GM23338 (cell line): ENCODE measurements around the gene PSG7. TPM values are rescaled to one million over a fixed set of nuclear protein-coding genes. Genes with fewer than 3 reads are reported as not detected.
"Not testable (repeated sequence)": the region's sequence is repeated elsewhere in the genome, so short reads cannot be mapped to it uniquely, and the experiment has no call there.

Experiments
- ATAC-seq: fragments of 200-7000 bp; cut with Tn5 transposase; 3 replicates; pipeline ENCODE4 v1.9.1; 2020
- DNase-seq: peaks from one replicate; pipeline ENCODE4 v3.0.0-alpha.2; 2015; ENCODE audit warnings: low spot score
- H2AFZ ChIP-seq: fragments of 200-600 bp; sonication (generic); 2 replicates; pipeline ENCODE4 v1.8.0; 2016; ENCODE audit warnings: antibody characterized with exemption, mild to moderate bottlenecking, moderate library complexity
- H3F3A ChIP-seq: fragments of 200-600 bp; sonication (generic); replicated peaks from 2 replicates; pipeline ENCODE4 v1.8.0; 2017; ENCODE audit warnings: antibody characterized with exemption, mixed run types, low read depth
- H3K27ac ChIP-seq: fragments of 200-600 bp; sonication (generic); 2 replicates; pipeline ENCODE4 v1.6.1; 2016; ENCODE audit warnings: low read depth
- H3K27me3 ChIP-seq: fragments of 200-600 bp; sonication (generic); 2 replicates; pipeline ENCODE4 v1.8.0; 2016; ENCODE audit warnings: mild to moderate bottlenecking, mixed run types, moderate library complexity; ENCODE audit not compliant: insufficient read depth
- H3K36me3 ChIP-seq: fragments of 200-600 bp; sonication (generic); 2 replicates; pipeline ENCODE4 v1.8.0; 2016; ENCODE audit warnings: mild to moderate bottlenecking; ENCODE audit not compliant: insufficient read depth
- H3K4me1 ChIP-seq: fragments of 200-600 bp; sonication (generic); 2 replicates; pipeline ENCODE4 v1.8.0; 2016; ENCODE audit warnings: mild to moderate bottlenecking, moderate library complexity; ENCODE audit not compliant: insufficient read depth
- H3K4me2 ChIP-seq: fragments of 200-600 bp; sonication (generic); 2 replicates; pipeline ENCODE4 v1.7.1; 2017; ENCODE audit warnings: mixed run types
- H3K4me3 ChIP-seq: fragments of 200-600 bp; sonication (generic); 2 replicates; pipeline ENCODE4 v1.6.1; 2016; ENCODE audit warnings: mixed run types
- H3K79me2 ChIP-seq: fragments of 200-600 bp; sonication (generic); replicated peaks from 2 replicates; pipeline ENCODE4 v1.8.0; 2017; ENCODE audit warnings: mild to moderate bottlenecking; ENCODE audit not compliant: insufficient read depth
- H3K9me2 ChIP-seq: fragments of 200-600 bp; sonication (generic); 2 replicates; pipeline ENCODE4 v1.8.0; 2017; ENCODE audit not compliant: insufficient read depth
- H4K20me1 ChIP-seq: fragments of 200-600 bp; sonication (generic); replicated peaks from 2 replicates; pipeline ENCODE4 v1.8.0; 2017; ENCODE audit warnings: mild to moderate bottlenecking; ENCODE audit not compliant: insufficient read depth
- H3K27ac Mint-ChIP-seq: 2 replicates; pipeline ENCODE4 v1.8.0; 2020; ENCODE audit warnings: inconsistent platforms, mild to moderate bottlenecking, moderate library complexity, mixed read lengths
- H3K27me3 Mint-ChIP-seq: 3 replicates; pipeline ENCODE4 v1.8.0; 2022; ENCODE audit warnings: low read depth, mild to moderate bottlenecking, moderate library complexity, mixed read lengths, inconsistent platforms; ENCODE audit not compliant: insufficient read depth, poor library complexity
- H3K36me3 Mint-ChIP-seq: 3 replicates; pipeline ENCODE4 v1.8.0; 2021; ENCODE audit warnings: low read depth, mild to moderate bottlenecking, inconsistent platforms, moderate library complexity, mixed read lengths
- H3K4me1 Mint-ChIP-seq: 3 replicates; pipeline ENCODE4 v1.8.0; 2020; ENCODE audit warnings: mild to moderate bottlenecking, inconsistent platforms, mixed read lengths
- H3K4me3 Mint-ChIP-seq: 3 replicates; pipeline ENCODE4 v1.8.0; 2021; ENCODE audit warnings: moderate library complexity, mild to moderate bottlenecking, inconsistent platforms, mixed read lengths
- H3K9me3 Mint-ChIP-seq: 3 replicates; pipeline ENCODE4 v1.8.0; 2020; ENCODE audit warnings: moderate library complexity, mild to moderate bottlenecking, inconsistent platforms, mixed read lengths
- polyA plus RNA-seq: library from polyadenylated mRNA; unstranded; fragments of >200 nt; fragmentation: Nextera tagmentation; extraction: Ambion mirVana; gene quantifications from 2 replicates; pipeline ENCODE4 v1.2.1, GENCODE V29; 2016
- total RNA-seq: library from RNA; depleted of rRNA; stranded (reverse); fragments of >200 nt; shearing (Covaris generic); gene quantifications from 2 replicates; pipeline ENCODE4 v1.2.3, GENCODE V29; 2014

PSG7 gene
- total and polyA plus RNA-seq, 2 experiments from 2014 or later = not detected

DNA sequence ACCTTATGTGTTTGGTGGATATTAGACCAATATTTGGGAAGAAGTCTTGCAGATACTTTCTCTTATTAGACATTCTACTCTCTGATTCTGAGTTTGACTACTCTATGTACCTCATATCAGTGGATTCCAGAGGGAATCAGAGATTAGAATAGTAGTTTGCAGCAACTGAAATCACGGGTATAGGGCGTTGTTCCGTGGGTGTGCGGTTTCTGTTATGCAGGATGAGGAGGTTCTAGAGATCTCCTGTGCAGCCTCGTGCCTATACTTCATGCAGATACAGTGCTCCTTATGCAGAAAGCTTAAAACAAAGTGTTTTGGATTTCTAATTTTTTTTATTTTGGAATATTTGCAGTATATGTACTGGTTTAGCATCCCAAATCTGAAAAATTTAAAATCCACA is 25.3 kb downstream of the PSG7 start:
- H4K20me1 ChIP-seq, H3K4me1 ChIP-seq, H3K9me2 ChIP-seq, H3K27ac Mint-ChIP-seq, DNase-seq, H3K4me1 Mint-ChIP-seq, H2AFZ ChIP-seq, H3K4me3 ChIP-seq, H3K79me2 ChIP-seq, H3F3A ChIP-seq, H3K4me3 Mint-ChIP-seq, H3K27me3 ChIP-seq, H3K27me3 Mint-ChIP-seq, ATAC-seq, H3K4me2 ChIP-seq, H3K36me3 ChIP-seq, H3K27ac ChIP-seq: not testable (repeated sequence)
- Mint-ChIP-seq H3K9me3 (peaks cover 97% of the 10 kb centered on the region), H3K36me3 (peaks cover 20% of the 10 kb centered on the region; the same call in 2 of the 3 replicates)

- ATAC-seq, H2AFZ ChIP-seq, H3K4me2 ChIP-seq, H3K27ac ChIP-seq, H4K20me1 ChIP-seq, H3K79me2 ChIP-seq, H3K4me1 Mint-ChIP-seq, H3K4me1 ChIP-seq, H3K36me3 ChIP-seq, H3K4me3 ChIP-seq, H3K27me3 ChIP-seq, H3K27ac Mint-ChIP-seq, H3F3A ChIP-seq, DNase-seq, H3K27me3 Mint-ChIP-seq, H3K4me3 Mint-ChIP-seq, H3K9me2 ChIP-seq: not testable (repeated sequence)
- Mint-ChIP-seq H3K9me3 (peaks cover 89% of the 10 kb centered on the region), H3K36me3 (peaks cover 11% of the 10 kb centered on the region; the same call in 2 of the 3 replicates)
These were observed 30.8 kb downstream of the PSG7 start for GRCh38 chr19:42906162-42906561.

GRCh38 chr19:42900561-42900960 is 36.4 kb downstream of the PSG7 start:
- H3K36me3 ChIP-seq = not testable (repeated sequence)

GRCh38 chr19:42899674-42900073 is 37.3 kb downstream of the PSG7 start:
- H3K4me2 ChIP-seq = 0 out of 2 replicates have a peak overlapping the region, but pooled peaks have one; percentile 12
- H4K20me1 ChIP-seq = not testable (repeated sequence)
- H3K4me1 Mint-ChIP-seq = peaks cover 10% of the 10 kb centered on the region; the same call in 2 of the 3 replicates

More at GRCh38 chr19:42900561-42900960, 36.4 kb downstream of the PSG7 start:
- not testable (repeated sequence) for H3K27me3 ChIP-seq, H2AFZ ChIP-seq, H3K4me3 Mint-ChIP-seq, H3K4me1 ChIP-seq, ATAC-seq, H3K36me3 Mint-ChIP-seq, H3K27me3 Mint-ChIP-seq, H4K20me1 ChIP-seq, H3K9me2 ChIP-seq, H3K4me3 ChIP-seq, H3K79me2 ChIP-seq, H3F3A ChIP-seq
- Histone ChIP-seq H3K27ac (peak overlapping the region; percentile 56; the same call in 1 of the 2 replicates), H3K4me2 (peak overlapping the region; percentile 12; the same call in 1 of the 2 replicates)
- DNase-seq = peak; percentile 72
- peaks cover 91% of the 10 kb centered on the region for H3K9me3 Mint-ChIP-seq
- 0 out of 2 replicates have a peak overlapping the region, but pooled peaks have one; percentile 15 for H3K27ac Mint-ChIP-seq
- H3K4me1 Mint-ChIP-seq = peaks cover 10% of the 10 kb centered on the region; the same call in 2 of the 3 replicates

GRCh38 chr19:42899110-42899509 is 37.9 kb downstream of the PSG7 start:
- not testable (repeated sequence) for H3K9me2 ChIP-seq, H2AFZ ChIP-seq, H3K4me3 Mint-ChIP-seq, ATAC-seq, H3K36me3 ChIP-seq, H3K36me3 Mint-ChIP-seq, H4K20me1 ChIP-seq, H3K79me2 ChIP-seq, H3F3A ChIP-seq, H3K27ac Mint-ChIP-seq, H3K27me3 Mint-ChIP-seq, H3K4me3 ChIP-seq, H3K27me3 ChIP-seq, H3K4me1 ChIP-seq, DNase-seq
- peaks cover 94% of the 10 kb centered on the region for H3K9me3 Mint-ChIP-seq
- Histone ChIP-seq H3K27ac (peak overlapping the region; percentile 63; the same call in 1 of the 2 replicates), H3K4me2 (0 out of 2 replicates have a peak overlapping the region, but pooled peaks have one; percentile 13)
- peaks cover 10% of the 10 kb centered on the region; the same call in 2 of the 3 replicates for H3K4me1 Mint-ChIP-seq

More at GRCh38 chr19:42899674-42900073, 37.3 kb downstream of the PSG7 start:
- not testable (repeated sequence) for H3K4me1 ChIP-seq, H3K9me2 ChIP-seq, ATAC-seq, H3K27me3 Mint-ChIP-seq, H3K4me3 ChIP-seq, H3K79me2 ChIP-seq, H3K27me3 ChIP-seq, H2AFZ ChIP-seq, H3K4me3 Mint-ChIP-seq, H3K36me3 Mint-ChIP-seq, H3F3A ChIP-seq, H3K36me3 ChIP-seq, H3K27ac Mint-ChIP-seq, DNase-seq
- peaks cover 90% of the 10 kb centered on the region for H3K9me3 Mint-ChIP-seq
- H3K27ac ChIP-seq = peak overlapping the region; percentile 56; the same call in 1 of the 2 replicates

GRCh38 chr19:42898656-42899055 is 38.4 kb downstream of the PSG7 start:
- H3K36me3 Mint-ChIP-seq, H3K36me3 ChIP-seq, H2AFZ ChIP-seq, DNase-seq, H3K9me2 ChIP-seq, H3K27me3 ChIP-seq, H3K79me2 ChIP-seq, H3K27ac Mint-ChIP-seq, ATAC-seq, H3K4me3 Mint-ChIP-seq, H3K4me1 ChIP-seq, H3F3A ChIP-seq, H3K4me3 ChIP-seq, H4K20me1 ChIP-seq, H3K27me3 Mint-ChIP-seq: not testable (repeated sequence)
- Mint-ChIP-seq H3K9me3 (peaks cover 92% of the 10 kb centered on the region), H3K4me1 (peaks cover 10% of the 10 kb centered on the region; the same call in 2 of the 3 replicates)
- 0 out of 2 replicates have a peak overlapping the region, but pooled peaks have one; percentile 13 for H3K4me2 ChIP-seq
- peak overlapping the region; percentile 86 for H3K27ac ChIP-seq
